NCI-H1694 treated with DMSO at 0.1 percent for 48 hours (cell line): ENCODE measurements around the gene CD300A.

Source experiments
- DNase-seq: peaks from one replicate; lab custom pipeline; 2025; lab: John Stamatoyannopoulos, UW

CD300A gene

GRCh38 chr17:74439691-74440567 is 26.5 kb upstream of the CD300A start:
- no peak for DNase-seq

DNA sequence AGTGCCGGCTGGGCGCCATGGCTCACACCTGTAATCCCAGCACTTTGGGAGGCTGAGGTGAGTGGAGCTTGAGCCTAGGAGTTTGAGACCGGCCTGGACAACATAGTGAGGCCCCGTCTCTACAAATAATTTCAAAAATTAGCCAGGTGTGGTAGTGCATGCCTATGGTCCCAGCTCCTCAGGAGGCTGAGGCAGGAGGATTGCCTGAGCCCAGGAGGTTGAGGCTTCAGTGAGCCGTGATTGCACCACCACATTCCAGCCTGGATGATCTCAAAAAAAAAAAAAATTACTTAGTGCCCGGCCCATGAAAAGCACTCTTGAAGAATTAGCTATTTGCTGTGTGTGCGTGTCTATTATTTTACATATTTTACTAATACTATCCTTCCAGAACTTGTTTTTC is 24.9 kb upstream of the CD300A start:
- DNase-seq: no peak

DNA sequence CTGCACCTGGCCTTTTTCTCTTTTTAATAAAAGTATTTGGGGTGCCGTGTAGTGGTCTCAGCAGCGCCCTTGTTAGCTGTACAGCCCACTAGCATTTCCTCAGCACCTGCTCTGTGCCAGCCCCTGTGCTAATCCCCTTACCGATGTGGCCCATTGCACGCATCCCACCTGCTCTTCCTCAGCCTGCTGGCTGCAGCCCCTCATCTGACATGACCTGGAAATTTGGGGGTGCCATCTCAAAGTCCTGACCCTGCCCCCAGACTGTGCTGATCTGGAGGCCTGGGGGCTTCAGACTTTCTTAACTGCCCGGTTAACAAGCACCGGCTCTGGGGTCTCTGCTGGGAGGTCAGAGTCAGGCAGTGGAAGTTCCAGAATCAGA is 24.2 kb upstream of the CD300A start:
- no peak for DNase-seq

DNA sequence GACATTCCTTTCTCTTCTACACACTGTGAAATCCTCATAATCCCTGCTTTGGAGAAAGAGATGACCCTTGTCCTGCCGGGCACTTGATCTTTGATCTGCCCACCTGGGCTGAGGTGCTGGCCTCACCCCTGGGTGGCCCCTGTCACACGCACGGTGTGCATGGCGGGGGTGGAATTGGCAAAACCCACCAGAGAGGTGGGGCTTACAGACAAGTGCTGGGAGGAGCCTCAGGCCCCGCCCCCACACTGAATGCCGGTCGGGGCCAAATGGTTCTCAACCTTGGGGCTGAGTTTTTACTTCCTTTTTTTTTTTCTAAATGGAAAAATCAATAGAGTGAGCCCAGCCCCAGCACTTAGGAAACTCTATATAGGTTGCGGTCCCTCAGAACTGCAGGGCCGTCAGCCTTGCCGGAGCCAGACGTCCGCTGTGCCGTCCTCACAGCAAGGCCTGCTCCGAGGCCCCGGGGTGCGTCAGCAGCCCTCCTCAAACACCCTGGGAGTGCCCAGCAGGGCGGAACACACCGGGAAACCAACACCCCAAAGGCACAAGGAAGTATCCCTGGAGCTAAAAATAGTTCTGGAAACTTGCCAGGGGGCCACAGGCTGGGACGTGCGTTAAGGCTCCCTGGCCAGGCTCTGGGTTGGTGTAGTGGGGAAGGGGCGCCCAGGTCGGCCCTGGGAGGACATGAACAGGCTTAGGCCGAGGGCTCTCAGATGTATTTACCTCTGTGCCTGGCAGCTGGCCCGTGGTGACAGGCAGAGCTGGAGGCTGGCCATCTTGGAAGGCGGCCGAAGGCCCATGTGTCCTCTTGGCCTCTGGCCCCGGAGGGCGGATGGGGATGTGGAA is 23.5 kb upstream of the CD300A start:
- DNase-seq: no peak

GRCh38 chr17:74443516-74444296 is 22.7 kb upstream of the CD300A start:
- no peak for DNase-seq

- DNase-seq: no peak
These were observed 22.0 kb upstream of the CD300A start for GRCh38 chr17:74444406-74444805.

- DNase-seq: no peak
These were observed 21.3 kb upstream of the CD300A start for GRCh38 chr17:74445158-74445557.

DNA sequence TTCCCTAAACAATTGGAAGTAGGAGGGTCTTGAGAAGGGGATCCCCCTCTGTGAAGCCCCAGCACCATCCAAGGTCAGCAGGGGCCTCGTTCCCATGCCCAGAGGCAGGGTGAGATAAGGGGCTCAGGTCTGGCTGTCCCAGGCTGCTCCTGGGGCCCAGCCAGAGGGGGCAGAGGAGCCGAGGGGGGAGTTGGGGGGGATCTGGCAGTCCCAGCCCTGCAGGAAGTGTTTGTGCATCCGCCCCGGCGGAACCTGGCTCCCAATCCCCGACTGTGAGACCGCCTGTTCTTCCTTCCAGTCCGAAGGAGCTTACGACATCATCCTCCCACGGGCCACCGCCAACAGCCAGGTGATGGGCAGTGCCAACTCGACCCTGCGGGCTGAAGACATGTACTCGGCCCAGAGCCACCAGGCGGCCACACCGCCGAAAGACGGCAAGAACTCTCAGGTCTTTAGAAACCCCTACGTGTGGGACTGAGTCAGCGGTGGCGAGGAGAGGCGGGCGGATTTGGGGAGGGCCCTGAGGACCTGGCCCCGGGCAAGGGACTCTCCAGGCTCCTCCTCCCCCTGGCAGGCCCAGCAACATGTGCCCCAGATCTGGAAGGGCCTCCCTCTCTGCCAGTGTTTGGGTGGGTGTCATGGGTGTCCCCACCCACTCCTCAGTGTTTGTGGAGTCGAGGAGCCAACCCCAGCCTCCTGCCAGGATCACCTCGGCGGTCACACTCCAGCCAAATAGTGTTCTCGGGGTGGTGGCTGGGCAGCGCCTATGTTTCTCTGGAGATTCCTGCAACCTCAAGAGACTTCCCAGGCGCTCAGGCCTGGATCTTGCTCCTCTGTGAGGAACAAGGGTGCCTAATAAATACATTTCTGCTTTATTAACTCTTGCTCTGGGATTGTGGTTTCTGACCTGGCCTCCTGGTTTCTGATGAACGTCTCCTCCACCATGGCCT is 19.6 kb upstream of the CD300A start:
- no peak for DNase-seq

DNA sequence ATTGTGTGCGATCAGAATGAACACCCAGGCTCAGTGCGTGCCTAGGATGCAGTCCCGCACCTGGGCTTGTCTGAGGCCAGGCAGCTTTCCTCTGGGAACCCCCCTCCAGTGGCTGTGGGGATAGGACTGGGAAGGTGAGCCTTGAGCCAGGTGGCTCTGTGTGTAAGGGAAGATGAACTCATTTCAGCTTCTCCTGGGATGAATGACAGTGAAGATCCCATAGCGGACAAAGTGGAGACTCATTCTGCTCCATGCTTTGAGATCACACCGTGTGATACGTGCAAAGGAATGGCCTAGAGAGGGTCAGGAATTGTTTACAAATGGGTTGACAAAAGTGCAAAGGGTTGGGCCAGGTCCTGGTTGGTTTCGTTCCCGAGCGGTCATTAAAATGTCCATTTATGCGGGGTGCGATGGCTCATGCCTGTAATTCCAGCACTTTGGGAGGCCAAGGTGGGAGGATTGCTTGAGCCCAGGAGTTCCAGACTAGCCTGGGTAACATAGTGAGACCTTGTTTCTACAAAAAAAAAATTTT is 18.7 kb upstream of the CD300A start:
- no peak for DNase-seq

DNA sequence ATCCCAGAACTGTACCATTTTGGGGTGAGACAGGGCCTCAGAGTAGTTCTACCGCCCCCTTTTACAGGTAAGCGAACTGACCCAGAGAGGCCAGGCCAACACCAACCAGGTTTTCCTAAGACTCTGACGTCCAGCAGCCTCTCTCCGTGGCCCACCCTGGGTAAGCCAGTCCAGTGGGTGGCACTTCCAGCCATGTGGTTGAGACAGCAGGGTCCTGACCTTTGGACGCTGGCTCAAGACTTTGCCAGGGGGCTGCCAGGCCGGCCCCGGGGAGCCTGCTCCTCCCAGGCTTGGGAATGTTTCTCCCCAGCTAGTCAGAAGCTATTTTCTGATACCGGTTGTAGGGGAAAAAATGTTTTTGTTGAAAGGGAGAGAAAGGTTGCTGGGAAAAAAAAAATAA is 17.7 kb upstream of the CD300A start:
- DNase-seq: no peak

DNA sequence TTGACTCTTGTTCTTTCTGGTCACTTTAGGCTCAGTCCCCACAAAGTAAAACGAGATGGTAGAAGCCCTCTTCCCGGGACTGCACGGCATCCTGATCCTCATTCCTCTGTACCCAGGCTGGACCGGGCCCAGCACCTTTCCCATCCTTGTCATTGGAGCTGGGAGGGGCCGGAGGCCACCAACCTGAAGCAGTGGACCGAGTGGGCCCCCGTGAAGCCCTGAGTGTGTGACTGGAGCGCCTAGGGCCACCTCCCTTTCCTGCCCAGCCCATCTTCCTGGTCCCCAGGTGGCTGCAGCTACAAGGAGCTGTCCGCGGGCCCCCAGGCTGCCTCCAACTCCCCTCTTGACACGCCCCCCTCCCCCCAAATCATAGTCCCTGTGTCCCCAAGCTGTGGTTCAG is 17.1 kb upstream of the CD300A start:
- no peak for DNase-seq

- no peak for DNase-seq
These were observed 16.7 kb upstream of the CD300A start for GRCh38 chr17:74449773-74450172.

DNA sequence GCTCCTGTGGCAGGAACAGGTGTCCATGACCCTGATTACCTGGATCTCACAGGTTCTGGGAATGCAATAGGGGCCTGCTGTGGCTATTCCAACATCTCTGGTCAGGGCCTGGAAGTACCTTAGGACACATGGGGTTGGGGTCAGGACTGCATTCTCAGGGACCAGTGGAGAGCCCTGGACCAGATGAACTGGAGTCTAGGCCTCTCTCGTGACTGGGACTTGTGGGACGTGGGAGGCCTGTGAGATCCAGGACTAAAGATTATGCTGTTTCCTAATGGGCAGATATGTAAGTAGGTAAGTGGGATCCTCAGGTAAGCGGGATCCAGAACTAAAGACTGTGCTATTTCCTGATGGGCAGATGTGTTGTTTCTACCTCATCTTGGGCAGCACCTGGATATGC is 16.2 kb upstream of the CD300A start:
- no peak for DNase-seq

- DNase-seq: no peak
These were observed 15.5 kb upstream of the CD300A start for GRCh38 chr17:74450925-74451403.

- no peak for DNase-seq
These were observed 14.9 kb upstream of the CD300A start for GRCh38 chr17:74451557-74451956.

DNA sequence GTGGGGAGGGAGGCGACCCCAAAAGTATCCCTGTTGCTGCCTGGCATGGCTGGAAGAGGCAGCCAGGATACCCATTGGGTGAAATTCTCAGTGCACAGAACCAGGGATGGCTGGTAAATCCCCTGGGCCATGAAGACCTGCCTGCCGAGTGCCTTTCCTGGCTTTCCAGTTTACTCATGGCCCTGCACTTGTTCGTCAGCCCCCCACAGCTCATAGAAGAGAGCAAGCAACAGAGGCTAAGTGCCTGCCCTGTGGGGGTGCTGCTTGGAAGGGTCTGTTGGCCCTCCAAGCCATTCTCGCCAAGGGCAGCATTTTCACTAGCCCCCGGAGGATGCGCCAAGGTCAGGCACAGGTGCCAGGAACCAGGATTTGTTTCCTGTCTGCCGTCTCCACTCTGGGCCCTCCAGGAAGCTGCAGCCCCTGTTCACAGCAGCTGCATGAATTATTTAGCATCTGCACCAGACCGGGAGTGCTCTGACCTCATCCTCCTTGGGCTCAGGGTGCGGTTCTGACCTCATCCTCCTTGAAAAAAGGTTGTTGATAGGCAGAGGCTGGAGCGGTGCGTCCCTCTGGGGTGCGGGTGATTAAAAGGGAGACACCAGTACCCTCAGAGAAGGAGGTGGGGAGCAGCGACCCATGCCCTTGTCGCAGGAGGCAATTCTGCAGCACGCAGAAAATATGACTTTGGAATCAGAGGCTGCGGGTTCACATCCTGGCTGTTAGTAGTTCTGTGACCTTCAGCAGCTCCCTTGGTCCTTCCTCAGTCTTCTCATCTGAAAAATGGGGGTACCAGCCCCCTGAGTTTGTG is 14.2 kb upstream of the CD300A start:
- peak; percentile 38 for DNase-seq

- DNase-seq: peak; percentile 35
These were observed 13.4 kb upstream of the CD300A start for GRCh38 chr17:74452841-74453661.

GRCh38 chr17:74453665-74454196 is 12.7 kb upstream of the CD300A start:
- no peak for DNase-seq
